ENCODE results near the gene EXOSC5. TPM values are rescaled to one million over a fixed set of nuclear protein-coding genes. Genes with fewer than 3 reads are reported as not detected.

The EXOSC5 gene
- total RNA-seq, 1 donor from 2014 or later, result 30.3 TPM

DNA sequence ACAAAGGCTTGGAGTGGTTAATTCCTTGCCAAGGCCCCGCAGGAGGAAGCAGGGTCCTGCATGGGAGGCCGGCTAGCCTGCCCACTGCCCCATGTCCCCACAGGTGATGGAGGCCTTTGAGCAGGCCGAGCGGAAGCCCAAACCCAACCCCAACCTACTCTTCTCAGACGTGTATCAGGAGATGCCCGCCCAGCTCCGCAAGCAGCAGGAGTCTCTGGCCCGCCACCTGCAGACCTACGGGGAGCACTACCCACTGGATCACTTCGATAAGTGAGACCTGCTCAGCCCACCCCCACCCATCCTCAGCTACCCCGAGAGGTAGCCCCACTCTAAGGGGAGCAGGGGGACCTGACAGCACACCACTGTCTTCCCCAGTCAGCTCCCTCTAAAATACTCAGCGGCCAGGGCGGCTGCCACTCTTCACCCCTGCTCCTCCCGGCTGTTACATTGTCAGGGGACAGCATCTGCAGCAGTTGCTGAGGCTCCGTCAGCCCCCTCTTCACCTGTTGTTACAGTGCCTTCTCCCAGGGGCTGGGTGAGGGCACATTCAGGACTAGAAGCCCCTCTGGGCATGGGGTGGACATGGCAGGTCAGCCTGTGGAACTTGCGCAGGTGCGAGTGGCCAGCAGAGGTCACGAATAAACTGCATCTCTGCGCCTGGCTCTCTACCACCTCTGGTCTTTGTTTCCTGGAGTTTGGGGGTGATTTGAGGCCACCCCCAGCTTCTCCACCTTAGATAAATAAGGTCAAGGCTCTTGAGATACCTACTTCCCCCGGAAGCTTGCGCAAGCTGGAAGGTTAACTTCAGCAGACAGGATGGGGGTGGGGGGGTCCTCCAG, 27.4 kb upstream of the EXOSC5 start:
- intact Hi-C loops (cut with DNase I), result loop anchor here (5.0 kb wide), 1 partner anchor 102 kb away; no protein-coding TSS in a partner anchor
- peaks cover 9 to 21% of the 10 kb centered on the region in 2 donors for H3K4me1 ChIP-seq
- TF ChIP-seq, protein P1, sequence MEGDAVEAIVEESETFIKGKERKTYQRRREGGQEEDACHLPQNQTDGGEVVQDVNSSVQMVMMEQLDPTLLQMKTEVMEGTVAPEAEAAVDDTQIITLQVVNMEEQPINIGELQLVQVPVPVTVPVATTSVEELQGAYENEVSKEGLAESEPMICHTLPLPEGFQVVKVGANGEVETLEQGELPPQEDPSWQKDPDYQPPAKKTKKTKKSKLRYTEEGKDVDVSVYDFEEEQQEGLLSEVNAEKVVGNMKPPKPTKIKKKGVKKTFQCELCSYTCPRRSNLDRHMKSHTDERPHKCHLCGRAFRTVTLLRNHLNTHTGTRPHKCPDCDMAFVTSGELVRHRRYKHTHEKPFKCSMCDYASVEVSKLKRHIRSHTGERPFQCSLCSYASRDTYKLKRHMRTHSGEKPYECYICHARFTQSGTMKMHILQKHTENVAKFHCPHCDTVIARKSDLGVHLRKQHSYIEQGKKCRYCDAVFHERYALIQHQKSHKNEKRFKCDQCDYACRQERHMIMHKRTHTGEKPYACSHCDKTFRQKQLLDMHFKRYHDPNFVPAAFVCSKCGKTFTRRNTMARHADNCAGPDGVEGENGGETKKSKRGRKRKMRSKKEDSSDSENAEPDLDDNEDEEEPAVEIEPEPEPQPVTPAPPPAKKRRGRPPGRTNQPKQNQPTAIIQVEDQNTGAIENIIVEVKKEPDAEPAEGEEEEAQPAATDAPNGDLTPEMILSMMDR (IDR thresholded peaks at IDR 0.05), result no peak
- no peaks in the 10 kb centered on the region for H3K27me3 ChIP-seq
- H3K9me3 ChIP-seq, result no peaks in the 10 kb centered on the region
- peaks cover 42 to 52% of the 10 kb centered on the region in 2 donors for H3K36me3 ChIP-seq
- no peak overlapping the region for H3K27ac ChIP-seq
- no peak for DNase-seq (ENCODE audit: low spot score in 2 of 2)
- no peak overlapping the region for H3K4me3 ChIP-seq

DNA sequence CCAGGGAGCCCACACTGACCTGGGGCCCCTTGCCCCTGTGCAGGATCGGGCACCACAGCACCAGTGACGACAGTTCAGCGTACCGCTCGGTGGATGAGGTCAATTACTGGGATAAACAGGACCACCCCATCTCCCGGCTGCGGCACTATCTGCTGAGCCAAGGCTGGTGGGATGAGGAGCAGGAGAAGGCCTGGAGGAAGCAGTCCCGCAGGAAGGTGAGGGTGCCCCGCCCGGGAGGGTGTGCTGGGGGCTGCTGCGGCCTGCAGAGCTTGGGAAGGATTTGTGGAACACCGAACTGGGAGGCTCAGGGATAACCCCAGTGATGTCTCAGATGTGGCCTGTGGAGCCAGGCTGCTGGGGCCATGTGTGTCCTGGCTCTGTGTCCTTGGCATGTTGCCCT, 25.8 kb upstream of the EXOSC5 start:
- H3K36me3 ChIP-seq, result peaks cover 57 to 68% of the 10 kb centered on the region in 2 donors
- H3K4me3 ChIP-seq, result no peak overlapping the region
- TF ChIP-seq, protein P1 (IDR thresholded peaks at IDR 0.05), result no peak

DNA sequence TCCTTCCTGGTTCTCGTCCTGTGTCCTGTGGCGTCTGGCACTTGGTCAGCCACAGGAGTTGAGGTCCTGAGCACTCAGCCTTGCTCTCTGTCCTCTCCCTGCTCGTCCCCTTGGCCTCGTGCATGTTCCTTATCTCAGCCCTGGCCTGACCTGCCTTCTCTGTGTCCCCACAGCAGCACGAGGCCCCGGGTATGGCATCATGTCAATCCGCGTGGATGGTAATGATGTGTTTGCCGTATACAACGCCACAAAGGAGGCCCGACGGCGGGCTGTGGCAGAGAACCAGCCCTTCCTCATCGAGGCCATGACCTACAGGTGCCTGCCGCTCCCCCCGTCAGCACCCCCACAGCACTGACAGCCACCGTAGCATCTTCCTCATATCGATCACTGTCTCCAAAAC, 25.3 kb upstream of the EXOSC5 start:
- Histone ChIP-seq H3K4me1 (peaks cover 2 to 11% of the 10 kb centered on the region in 2 donors), H3K27me3 (no peaks in the 10 kb centered on the region), H3K36me3 (peaks cover 60 to 70% of the 10 kb centered on the region in 2 donors), H3K27ac (no peak overlapping the region), H3K4me3 (no peak overlapping the region), H3K9me3 (no peaks in the 10 kb centered on the region)
- no peak for DNase-seq (ENCODE audit: low spot score in 2 of 2)
- intact Hi-C loops (cut with DNase I), result no loop called here
- TF ChIP-seq, protein P1 (IDR thresholded peaks at IDR 0.05), result no peak

More for the DNA sequence above, 25.8 kb upstream of the EXOSC5 start:
- Histone ChIP-seq H3K27me3 (no peaks in the 10 kb centered on the region), H3K4me1 (peaks cover 2 to 13% of the 10 kb centered on the region in 2 donors), H3K27ac (no peak overlapping the region), H3K9me3 (no peaks in the 10 kb centered on the region)
- intact Hi-C loops (cut with DNase I), result no loop called here
- no peak for DNase-seq (ENCODE audit: low spot score in 2 of 2)

DNA sequence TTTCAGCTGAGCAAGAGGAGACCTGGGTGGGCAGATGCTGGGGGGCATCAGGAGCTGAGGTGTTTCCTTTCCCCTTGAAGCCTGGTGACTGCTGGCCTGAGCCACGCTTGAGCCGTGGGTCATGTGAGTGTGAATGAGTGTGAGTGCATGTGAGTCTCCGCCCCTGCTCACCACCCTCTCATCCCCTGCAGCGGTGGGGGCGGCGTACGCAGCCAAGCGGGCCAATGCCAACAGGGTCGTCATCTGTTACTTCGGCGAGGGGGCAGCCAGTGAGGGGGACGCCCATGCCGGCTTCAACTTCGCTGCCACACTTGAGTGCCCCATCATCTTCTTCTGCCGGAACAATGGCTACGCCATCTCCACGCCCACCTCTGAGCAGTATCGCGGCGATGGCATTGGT, 24.8 kb upstream of the EXOSC5 start:
- Histone ChIP-seq H3K4me1 (peaks cover 2 to 9% of the 10 kb centered on the region in 2 donors), H3K27me3 (no peaks in the 10 kb centered on the region), H3K4me3 (no peak overlapping the region), H3K27ac (no peak overlapping the region), H3K9me3 (no peaks in the 10 kb centered on the region), H3K36me3 (peaks cover 65 to 75% of the 10 kb centered on the region in 2 donors)
- TF ChIP-seq, protein P1 (IDR thresholded peaks at IDR 0.05), result no peak
- intact Hi-C loops (cut with DNase I), result no loop called here
- no peak for DNase-seq (ENCODE audit: low spot score in 2 of 2)

DNA sequence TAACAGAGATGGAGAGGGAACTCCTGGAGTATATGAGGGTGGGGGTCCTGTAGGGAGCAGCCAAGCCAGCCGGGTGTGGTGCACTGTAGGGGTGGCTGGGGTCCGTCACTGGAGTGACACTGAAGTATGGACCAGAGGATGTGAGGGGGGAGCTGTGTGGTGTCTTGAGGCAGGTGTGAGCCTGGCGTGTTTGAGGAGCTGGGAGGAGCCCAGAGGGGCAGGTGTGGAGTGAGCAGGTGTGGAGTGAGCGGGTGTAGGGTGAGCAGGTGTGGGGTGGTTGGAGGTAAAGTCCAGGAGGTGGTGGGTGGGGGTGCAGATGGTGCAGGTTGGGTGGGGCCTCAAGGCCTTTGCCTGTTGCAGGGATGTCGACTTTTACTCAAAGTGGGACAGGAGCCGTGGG, 24.2 kb upstream of the EXOSC5 start:
- H3K36me3 ChIP-seq, result peaks cover 71 to 81% of the 10 kb centered on the region in 2 donors
- DNase-seq (ENCODE audit: low spot score in 2 of 2), result no peak
- no peaks in the 10 kb centered on the region for H3K27me3 ChIP-seq
- peaks cover 0 to 3% of the 10 kb centered on the region in 2 donors for H3K4me1 ChIP-seq
- intact Hi-C loops (cut with DNase I), result no loop called here
- TF ChIP-seq, protein P1 (IDR thresholded peaks at IDR 0.05), result no peak
- H3K9me3 ChIP-seq, result no peaks in the 10 kb centered on the region
- no peak overlapping the region for H3K4me3 ChIP-seq
- H3K27ac ChIP-seq, result no peak overlapping the region

Data from ascending aorta (tissue), 2 donors.